GM19328 (cell line): Measurements from ENCODE around the gene PRRX1.

Experiments used
- ATAC-seq: cut with Tn5 transposase; IDR thresholded peaks from one replicate; pipeline ENCODE4 v1.9.1; 2021; ENCODE audit warnings: mild to moderate bottlenecking, moderate library complexity; ENCODE audit not compliant: unreplicated experiment

The PRRX1 gene

DNA sequence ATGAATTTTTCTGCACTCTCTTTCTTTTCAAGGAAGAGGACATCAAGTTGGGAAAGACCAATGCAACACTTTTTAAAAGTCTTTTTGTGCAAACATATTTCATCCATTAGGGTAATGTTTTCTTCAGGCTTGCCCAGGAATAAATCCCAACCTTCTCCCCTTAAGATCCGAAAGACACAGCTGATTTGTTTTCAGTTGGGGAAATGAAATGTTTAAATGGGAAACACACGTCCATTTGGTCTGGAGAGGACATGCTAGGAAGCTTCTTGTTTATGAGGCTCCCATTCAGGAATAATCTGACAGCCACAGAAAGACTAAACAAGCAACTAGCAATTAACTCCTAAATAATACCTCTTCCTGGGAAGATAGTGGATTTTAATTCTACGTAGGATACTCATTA is 91.9 kb downstream of the PRRX1 start:
- ATAC-seq: no peak

- no peak for ATAC-seq
These were observed 95.1 kb downstream of the PRRX1 start for GRCh38 chr1:170758992-170759391.

- ATAC-seq: no peak
These were observed 101.3 kb downstream of the PRRX1 start for GRCh38 chr1:170765279-170765678.

GRCh38 chr1:170765712-170766330 is 101.9 kb downstream of the PRRX1 start:
- no peak for ATAC-seq

- ATAC-seq: no peak
These were observed 105.0 kb downstream of the PRRX1 start for GRCh38 chr1:170768929-170769328.

GRCh38 chr1:170769691-170770090 is 105.8 kb downstream of the PRRX1 start:
- no peak for ATAC-seq

GRCh38 chr1:170770254-170770653 is 106.3 kb downstream of the PRRX1 start:
- ATAC-seq: no peak

DNA sequence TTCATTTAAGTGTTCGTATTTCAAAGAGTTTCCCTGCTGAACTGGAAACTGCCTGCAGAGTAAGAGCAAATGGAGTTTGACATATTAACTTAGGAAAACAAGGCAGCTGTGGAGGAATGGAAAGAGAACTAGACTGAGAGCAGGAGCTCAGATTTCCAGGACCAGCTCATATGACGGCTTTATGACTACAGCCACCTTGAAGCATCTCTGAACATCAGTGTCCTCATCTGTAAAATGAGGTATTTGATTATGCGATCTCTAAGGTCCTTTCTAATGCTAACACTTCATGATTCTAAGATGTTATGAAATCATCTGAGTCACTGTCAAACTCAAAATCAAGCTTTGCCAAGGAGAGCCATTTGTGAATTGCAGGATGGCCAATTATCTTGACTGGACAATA is 112.3 kb downstream of the PRRX1 start:
- ATAC-seq: no peak

DNA sequence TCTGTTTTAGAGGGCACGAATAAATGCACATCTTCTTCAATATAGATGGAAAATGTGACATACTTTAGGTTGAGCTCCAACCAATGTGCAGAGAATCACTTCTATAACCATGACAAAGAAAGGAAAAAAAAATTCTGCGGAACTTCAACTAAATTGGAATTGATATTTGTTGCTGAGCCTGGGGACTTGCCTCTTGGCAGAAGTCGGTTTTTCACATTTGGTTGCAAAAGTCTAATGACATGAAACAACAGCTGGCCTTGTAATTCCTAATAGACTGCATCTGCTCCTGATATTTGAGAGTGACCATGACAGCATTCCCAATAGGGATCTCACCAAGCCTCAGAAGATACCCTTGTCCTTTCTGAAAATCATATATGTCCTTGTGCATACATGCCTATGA is 112.8 kb downstream of the PRRX1 start:
- ATAC-seq: no peak
